ENCODE data around the gene FGF5.

DNA sequence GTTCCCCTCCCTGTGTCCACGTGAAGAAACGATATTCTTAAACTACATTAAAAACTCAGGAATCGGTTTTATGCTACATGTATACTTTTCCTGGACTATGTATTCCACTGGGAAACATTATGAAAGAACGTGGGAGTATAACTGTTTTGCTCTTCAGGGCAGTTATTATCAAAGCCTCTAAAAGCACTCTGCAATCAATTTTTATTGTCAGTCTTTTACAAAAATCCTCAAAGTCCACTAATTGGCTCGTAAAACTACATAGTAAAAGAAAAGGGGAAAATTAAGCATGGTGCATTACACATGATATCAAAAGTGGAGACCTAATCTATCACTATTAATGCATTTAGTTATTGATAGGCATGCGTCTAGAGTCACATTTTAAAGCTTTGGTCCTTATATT is 57.7 kb downstream of the FGF5 start:
- TF ChIP-seq GATA2 (IDR thresholded peaks at IDR 0.05; ENCODE audit: low read depth, low read length) (no peak), GATA3 (IDR thresholded peaks at IDR 0.05; ENCODE audit: low read depth, low read length) (no peak)
